HG03103 (cell line): ENCODE results near the gene NKAIN1.
"Not testable (repeated sequence)": the region's sequence is repeated elsewhere in the genome, so short reads cannot be mapped to it uniquely, and the experiment has no call there.

Source experiments
- ATAC-seq: cut with Tn5 transposase; IDR thresholded peaks from one replicate; pipeline ENCODE4 v1.9.1; 2021; ENCODE audit warnings: low read depth; ENCODE audit not compliant: unreplicated experiment

NKAIN1 gene

DNA sequence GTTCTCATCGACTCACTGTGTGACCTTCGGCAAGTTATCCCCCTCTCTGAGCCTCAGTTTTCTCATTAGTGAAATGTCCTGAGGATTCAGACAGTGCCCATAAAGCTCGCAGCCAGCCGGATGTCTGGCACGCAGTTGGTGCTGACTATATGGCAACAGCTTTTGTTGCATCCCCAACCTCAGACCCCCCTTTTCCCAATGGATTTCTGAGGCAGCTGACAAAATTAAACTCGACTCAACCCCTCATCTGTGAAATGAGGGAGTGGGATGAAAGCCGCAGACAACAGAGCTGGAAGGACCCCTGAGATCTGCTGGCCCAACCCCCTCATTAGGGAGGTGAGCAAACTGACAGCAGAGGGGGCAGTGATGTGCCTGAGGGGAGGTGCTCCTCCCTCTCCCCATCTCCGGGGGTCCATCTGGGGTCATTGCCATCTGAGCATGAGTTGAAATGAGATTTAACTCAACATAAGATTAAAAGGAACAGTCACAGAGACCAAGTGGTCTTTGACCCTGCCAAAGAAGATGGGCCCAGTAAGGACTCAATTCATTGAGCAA is 40.4 kb downstream of the NKAIN1 start:
- no peak for ATAC-seq

DNA sequence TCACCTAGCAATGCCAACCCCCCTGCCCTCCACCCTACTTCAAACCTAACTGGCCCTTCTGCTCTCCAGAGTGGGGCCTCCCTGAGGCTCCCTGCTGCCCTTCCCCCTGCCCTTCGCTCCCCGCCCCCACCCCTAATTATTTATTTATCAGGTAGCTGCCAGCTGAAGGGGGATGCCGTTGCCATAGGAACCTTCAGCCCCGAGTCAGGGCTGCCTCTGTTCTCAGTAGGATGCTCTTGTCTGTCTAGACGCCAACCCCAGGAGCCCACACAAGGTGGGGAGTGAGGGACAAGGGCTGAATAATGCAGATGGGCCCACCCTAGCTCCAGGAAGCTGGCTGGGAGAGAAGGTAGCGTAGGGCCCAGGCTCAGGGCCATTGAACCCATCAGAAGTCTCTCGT is 41.1 kb downstream of the NKAIN1 start:
- no peak for ATAC-seq

DNA sequence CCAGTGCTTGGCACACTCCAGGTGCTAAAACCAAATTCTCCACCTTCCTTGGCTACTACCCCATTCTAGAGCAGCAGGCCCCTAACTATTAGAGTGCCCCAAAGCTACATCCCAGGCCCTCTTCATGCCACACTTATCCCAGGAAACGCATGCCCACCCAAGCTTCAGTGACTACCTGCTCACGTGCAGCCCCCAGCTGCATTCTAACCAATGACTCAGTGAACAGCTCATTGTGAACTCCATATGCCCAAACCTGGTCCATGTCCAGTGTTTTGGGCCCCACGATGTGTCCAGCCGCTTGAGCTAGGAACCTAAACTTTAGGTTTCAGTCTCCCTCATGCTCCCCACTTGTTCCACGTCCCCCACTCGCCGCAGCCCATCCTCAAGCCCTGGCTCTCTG is 41.5 kb downstream of the NKAIN1 start:
- ATAC-seq: no peak

DNA sequence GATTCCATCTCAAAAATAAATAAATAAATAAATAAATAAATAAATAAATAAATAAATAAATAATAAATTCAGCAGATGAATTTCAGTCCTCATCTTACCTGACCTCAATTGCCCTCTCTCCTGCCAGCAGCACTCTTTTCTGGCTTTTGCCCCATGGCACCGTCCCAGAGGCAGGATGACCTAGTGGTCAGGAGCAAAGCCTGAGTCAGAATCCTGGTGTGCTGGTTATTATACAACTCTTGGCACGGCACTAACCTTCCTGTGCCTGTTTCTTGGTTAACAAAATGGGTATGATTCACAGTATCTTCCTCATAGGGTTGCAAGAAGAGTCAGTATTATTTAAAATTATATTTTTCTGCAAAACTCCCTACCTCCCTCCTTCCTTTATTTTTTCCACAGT is 43.0 kb downstream of the NKAIN1 start:
- no peak for ATAC-seq

DNA sequence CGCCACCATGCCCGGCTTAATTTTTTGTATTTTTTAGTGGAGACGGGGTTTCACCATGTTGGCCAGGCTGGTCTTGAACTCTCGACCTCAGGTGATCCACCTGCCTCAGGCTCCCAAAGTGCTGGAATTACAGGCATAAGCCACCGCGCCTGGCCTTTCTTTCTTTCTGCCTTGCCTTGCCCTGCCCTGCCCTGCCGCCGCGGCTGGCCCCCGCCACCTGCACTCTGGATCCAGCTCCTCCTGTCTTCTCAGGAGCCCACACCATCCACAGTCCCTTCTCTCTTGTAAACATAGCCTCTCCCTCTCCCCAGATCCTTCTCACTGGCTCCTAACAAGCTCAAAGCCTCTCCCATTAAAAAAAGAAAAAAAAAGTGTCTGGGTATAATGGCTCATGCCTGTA is 44.4 kb downstream of the NKAIN1 start:
- ATAC-seq: not testable (repeated sequence)

DNA sequence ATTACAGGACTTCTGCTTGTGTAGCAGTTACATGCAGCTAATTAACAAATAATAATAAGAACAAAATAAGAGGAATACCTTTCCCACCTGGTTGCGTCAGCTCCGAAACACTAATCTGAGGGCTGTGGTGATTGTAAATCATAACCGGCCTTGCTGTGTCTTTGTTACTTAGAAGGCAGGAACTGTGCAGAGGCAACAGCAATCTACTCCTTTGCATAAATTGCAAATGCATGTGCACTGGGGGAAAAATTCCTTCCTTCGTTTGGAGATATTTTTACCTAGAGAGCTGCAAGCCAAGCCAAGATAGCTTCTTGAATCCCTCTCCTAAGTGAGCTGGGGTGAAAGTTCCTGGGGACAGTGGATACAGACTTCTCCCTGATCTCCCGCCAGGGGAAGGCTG is 46.0 kb downstream of the NKAIN1 start:
- ATAC-seq: no peak

DNA sequence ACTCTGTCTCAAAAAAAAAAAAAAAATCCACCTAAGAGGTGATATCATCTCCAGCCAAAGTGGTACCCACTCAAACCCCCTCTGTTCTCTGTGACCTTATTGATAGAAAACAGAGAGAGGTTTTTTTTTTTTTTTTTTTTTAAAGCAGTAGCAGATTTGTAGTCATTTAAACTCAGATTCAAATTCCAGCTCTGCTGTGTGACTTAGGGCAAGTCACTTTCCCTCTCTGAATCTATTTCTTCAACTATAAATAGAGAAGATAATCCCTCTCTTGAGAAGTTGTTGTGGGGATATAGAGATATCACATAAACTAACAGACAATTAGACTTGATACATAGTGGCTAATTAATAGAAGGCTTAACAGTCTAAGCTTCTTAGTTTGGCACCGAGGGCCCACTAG is 48.4 kb downstream of the NKAIN1 start:
- no peak for ATAC-seq

DNA sequence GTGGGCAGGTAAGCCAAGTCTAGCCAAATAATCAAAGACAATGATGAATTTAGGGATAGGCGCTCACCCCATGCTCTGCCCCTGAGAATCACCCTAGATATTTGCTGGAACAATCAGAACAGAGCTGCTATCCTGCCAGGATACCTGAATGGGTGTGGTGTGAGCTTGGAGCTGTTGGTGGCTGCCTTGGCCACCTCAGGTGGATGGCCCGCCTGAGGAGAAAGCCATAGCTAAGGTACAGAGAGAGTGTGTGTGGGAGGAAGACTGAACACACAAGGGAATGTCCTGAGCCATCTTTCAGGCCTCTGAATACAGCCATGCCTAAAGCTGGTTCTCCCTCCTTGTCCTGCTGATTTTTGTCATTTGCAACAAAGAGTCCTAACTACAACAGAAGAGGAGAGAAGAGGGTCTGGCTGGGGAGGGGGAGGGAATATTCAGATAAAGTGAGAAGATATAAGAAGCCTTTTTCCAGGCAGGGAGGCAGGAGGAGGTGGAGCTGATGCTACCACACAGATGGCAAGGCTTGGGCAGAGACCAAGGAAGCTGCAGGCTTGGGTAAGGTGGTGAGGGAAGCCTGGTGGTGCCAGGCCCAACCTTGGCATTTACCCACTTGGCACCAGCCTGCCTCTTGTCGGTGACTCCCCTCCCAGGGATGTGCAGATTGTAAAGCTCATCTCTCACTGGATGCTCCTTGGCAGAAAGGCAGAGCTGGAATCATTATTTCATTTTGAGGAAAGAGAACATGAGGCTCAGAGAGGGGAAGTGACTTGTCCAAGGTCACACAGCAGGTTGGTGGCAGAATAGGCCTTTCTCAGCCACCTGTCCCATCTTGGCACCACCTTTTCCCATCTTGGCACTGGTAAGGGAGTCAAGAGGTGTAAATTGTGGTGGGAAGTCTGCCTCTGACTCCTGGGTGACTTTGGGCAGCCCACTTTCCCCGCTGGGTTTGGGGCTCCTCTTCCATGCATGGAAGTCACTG is 49.7 kb downstream of the NKAIN1 start:
- ATAC-seq: no peak

DNA sequence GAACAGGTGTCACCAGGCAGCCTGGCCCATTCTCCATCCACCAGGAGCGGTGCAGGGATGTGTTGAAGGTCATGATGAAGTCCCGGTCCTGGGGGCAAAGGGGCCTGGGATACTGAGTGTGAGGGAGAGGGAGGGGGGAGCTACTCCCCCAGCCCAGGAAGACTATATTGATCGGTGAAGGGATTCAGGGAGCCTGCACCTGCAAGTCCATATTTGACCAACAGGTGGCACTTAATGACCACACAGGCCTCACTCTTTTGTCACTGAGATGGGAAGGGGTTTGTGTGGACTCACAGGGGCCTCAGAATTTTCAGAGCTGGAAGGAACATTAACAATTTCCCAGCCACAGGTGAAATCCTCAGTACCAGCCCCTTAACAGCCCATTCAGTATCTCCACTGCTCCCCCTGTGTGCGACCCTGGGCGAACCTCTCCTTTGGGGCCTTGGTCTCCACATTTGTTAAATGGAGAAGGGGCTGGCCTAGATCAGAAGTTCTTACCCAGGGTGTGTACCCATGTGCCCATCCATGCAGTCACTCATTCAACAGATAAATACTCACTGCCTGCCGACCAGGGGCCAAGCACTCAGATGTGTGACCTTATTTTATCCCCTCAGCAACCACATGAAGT is 55.6 kb downstream of the NKAIN1 start:
- ATAC-seq: no peak

DNA sequence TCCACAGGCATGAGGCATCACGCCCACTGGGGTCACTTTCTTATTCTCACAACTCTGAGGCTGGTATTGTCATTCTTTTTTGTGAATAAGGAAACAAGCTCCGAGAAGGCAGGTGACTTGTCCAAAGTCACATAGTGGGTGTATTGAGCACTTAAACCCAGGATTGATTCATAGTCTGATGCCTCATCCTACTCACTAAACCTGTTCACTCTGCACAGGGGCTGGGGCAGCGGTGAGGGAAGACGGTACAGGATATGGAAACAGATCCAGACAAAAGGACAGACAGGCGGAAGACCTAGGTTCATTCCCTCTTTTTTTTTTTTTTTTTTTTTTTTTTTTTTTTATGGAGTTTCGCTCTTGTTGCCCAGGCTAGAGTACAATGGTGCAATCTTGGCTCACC is 56.6 kb downstream of the NKAIN1 start:
- no peak for ATAC-seq

DNA sequence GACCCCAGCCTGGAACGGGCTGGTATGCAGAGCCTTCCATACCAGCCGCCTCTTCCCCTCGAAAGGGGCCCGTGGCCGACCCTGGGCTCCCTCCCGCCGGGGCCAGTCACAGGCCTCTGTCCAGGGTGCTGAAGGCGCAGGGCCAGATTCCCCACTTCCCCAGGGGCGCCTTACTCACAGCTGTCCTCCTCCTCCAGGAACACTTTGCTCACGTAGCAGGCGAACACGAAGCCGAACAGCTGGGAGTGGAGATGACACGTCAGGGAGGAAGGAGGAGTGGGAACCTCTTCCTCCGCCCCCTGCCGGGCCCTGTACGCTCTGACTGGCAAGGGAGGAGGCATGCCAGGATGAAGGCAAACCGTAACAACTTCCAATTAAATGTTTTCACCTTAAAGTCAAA is 57.3 kb downstream of the NKAIN1 start:
- no peak for ATAC-seq

DNA sequence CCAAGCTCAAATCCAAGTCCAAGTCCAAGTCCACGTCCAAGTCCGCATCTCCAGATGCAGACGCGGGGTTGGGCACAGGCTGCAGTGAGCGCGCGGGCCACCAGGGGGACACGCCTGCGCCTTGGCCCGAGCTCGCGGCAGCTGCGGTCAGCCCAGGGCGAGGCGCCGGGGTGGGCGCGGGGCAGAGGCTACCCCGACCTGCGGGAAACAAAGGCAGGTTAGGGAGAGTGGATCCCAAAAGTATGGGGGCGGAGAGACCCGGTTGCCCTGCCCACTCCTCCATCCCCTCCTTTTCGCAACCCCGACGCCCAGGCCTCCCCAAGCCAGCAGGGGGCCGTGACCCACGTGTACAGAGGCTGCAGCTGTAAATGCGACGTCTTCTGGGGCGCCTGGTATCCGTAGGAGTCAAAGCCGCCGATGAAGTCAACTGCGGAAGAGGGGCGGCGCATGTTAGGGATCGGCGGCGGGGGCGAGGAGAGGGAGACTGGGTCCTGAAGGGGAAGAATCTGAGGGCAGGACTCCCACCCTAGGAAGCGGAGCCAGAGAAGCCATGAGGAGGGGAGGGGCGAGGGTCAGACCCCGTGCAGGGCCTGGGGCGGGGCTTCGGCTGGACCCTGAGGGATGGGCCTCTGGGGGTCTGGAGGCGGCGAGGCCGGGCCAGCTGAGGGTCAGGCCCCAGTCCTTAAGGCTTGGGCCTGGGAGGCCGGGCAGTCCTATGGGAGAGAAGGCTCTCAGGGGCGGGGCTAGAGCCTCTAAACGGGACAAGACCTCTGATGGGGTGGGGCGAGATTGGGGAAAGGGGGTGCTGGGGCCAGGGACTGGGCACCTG is 58.0 kb downstream of the NKAIN1 start:
- ATAC-seq: no peak

DNA sequence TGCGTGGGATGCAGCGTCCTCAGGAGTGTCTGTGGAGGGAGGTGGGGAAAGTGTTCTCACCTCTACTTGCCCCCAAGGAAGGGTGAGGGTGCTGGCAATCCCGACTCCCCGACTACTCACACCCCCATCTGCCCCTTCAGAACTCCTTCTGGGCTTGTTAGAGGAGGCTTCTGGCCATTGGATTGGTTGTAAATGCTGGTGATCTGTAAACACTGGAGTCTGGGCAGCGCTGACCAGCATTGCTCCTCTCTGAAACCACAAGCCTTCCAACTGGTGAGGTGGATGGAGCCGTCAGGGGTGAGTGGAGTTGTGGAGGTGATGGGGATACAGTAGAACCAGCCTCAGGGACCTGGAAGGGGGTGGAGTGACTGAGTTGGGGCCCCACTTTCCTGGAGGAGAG is 59.3 kb downstream of the NKAIN1 start:
- no peak for ATAC-seq

DNA sequence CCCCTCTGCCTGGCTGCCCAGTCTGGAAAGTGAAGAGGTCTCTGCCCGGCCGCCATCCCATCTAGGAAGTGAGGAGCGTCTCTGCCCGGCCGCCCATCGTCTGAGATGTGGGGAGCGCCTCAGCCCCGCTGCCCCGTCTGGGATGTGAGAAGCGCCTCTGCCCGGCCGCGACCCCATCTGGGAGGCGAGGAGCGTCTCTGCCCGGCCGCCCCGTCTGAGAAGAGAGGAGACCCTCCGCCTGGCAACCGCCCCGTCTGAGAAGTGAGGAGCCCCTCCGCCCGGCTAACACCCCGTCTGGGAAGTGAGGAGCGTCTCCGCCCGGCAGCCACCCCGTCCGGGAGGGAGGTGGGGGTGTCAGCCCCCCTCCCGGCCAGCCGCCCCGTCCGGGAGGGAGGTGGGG is 63.4 kb downstream of the NKAIN1 start:
- ATAC-seq: not testable (repeated sequence)

DNA sequence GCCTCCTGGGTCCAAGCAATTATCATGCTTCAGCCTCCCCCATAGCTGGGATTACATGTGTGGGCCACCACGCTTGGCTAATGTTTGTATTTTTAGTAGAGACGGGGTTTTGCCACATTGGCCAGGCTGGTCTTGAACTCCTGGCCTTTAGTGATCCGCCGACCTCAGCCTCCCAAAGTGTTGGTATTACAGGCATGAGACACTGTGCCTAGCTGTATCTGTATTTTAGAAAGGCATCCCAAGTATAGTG is 69.3 kb downstream of the NKAIN1 start:
- no peak for ATAC-seq

DNA sequence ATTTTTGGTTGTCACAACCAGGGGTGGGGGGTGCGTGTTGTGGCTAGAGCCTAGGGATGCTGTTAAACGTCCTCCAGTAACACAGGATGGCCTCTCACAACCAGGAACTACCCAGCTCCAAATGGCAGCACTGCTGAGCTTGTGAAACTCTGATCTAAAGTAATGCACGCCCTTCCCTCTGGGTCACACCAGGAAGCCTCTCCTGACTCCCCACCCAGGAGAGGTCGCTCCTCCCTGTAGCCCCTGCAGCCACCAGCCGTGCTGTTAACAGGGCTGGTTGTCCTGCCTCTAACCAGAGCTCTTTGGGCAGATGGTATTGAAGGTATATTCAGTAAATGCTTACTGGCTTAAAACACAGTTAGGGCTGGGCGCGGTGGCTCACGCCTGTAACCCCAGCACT is 73.2 kb downstream of the NKAIN1 start:
- no peak for ATAC-seq

DNA sequence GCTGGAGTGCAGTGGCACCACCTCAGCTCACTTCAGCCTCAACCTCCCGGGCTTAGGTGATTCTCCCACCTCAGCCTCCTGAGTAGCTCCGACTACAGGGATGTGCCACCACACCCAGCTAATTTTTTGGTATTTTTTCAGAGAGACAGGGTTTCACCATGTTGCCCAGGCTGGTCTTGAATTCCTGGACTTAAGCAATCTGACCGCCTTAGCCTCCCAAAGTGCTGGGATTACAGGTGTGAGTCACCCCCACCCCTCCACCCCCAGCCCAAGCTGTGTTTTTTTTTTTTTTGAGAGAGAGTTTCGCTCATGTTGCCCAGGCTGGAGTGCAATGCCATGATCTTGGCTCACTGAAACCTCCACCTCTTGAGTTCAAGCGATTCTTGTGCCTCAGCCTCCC is 75.4 kb downstream of the NKAIN1 start:
- no peak for ATAC-seq

DNA sequence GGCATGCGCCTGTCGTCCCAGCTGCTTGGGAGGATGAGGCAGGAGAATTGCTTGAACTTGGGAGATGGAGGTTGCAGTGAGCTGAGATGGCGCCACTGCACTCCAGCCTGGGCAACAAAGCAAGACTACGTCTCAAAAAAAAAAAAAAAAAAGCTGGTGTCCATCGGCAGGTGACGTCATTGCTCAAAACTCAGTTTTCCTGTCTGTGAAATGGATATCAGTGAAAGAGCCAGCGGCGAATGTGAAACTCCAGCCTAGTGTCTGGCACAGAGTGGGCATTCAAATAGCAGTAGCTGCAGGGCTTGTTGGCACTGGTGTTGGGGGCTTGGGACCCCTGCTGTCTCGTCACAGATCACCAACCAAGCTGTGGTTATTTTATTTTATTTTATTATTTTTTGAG is 75.8 kb downstream of the NKAIN1 start:
- ATAC-seq: no peak

DNA sequence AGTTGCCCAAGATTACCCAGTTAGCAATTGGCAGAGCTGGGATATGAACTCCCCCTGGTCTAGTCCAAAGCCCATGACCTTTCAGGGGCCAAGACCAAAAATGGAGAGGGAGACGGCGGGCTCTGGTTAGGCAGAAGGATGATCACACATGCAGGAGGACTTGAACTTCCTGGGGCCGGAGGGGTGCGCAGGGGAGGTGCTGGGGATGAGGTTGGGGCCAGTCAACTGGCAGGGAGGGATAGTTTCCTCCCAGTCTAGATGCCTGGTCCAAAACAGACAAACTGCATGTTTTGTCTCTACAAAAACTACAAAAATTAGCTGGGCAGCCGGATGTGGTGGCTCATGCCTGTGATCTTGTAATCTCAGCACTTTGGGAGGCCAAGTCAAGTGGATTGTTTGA is 78.1 kb downstream of the NKAIN1 start:
- no peak for ATAC-seq

DNA sequence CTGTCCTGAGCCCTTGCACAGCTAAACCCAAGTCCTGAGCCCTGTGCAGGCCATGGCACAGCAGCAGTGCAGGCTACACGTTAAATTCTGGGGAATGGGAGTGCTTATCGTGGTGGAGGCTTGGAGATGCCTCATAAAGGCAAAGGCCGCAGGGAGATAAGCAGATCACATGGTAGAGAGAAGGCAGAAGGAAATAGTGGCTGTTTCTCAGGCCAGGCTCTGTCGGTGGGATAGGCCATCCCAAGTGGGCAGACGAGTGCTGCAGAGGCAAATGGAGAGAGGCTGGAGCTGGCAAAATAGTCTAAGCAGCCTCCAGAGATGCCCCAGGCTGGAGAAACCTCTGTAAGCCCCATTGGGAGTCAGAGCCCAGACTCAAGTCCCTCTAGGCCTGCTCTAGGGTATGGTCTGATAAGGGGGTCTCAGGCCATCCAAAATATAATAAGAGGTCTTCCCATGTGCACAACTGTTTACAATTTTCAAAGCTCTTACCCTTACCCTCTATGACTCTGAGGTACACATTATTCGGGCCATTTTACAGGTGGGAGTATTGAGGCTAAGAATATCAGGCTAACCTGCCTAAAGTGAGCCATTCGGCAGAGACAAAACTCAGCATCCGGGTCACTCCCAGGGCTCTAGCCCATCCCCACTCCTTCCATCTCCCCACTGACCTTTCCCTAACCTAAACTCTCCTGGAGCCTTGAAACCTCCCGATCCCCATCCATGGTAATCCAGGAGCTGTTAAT is 79.6 kb downstream of the NKAIN1 start:
- ATAC-seq: no peak

DNA sequence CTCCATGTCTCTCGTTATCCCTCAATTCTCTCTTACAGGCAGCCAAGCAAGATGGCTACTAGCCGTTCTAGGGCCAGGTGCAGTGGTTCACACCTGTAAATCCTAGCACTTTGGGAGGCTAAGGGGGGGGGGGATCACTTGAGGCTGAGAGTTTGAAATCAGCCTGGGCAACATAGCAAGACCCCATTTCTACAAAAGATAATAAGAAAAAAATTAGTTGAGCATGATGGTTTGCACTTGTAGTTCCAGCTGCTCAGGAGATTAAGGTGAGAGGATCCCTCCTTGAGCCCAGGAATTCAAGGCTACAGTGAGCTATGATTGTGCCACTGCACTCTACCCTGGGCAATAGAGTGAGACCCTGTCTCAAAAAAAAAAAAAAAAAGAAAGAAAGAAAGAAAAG is 80.4 kb downstream of the NKAIN1 start:
- ATAC-seq: no peak
